HEK293T (cell line): Measurements from ENCODE around the gene ASXL1.
"Not testable (repeated sequence)": the region's sequence is repeated elsewhere in the genome, so short reads cannot be mapped to it uniquely, and the experiment has no call there.

Experiments used
- ELF4 ChIP-seq: fragments of 450-650 bp; IDR thresholded peaks from 2 replicates; pipeline ENCODE4 v1.6.1; 2017; ENCODE audit warnings: antibody characterized with exemption
- FOXA1 ChIP-seq: fragments of 450-650 bp; IDR thresholded peaks from 2 replicates; pipeline ENCODE4 v1.6.1; 2016; ENCODE audit warnings: mild to moderate bottlenecking
- FOXK2 ChIP-seq: fragments of 450-650 bp; IDR thresholded peaks from 2 replicates; pipeline ENCODE4 v1.6.1; 2016; ENCODE audit warnings: mild to moderate bottlenecking
- FOXM1 ChIP-seq: fragments of 450-650 bp; IDR thresholded peaks from 2 replicates; pipeline ENCODE4 v1.6.1; 2017; ENCODE audit warnings: mild to moderate bottlenecking, borderline replicate concordance
- HDGF ChIP-seq: fragments of 450-650 bp; IDR thresholded peaks from 2 replicates; pipeline ENCODE4 v1.6.1; 2017; ENCODE audit warnings: antibody characterized with exemption, borderline replicate concordance
- NFRKB ChIP-seq: fragments of 450-650 bp; IDR thresholded peaks from 2 replicates; pipeline ENCODE4 v1.6.1; 2016; ENCODE audit warnings: mild to moderate bottlenecking, moderate library complexity
- SP1 ChIP-seq: fragments of 450-650 bp; IDR thresholded peaks from 2 replicates; pipeline ENCODE4 v1.6.1; 2017
- TF ChIP-seq, protein P1 (sequence below): fragments of 450-650 bp; IDR thresholded peaks from 2 replicates; pipeline ENCODE4 v1.6.1; 2016

DNA sequence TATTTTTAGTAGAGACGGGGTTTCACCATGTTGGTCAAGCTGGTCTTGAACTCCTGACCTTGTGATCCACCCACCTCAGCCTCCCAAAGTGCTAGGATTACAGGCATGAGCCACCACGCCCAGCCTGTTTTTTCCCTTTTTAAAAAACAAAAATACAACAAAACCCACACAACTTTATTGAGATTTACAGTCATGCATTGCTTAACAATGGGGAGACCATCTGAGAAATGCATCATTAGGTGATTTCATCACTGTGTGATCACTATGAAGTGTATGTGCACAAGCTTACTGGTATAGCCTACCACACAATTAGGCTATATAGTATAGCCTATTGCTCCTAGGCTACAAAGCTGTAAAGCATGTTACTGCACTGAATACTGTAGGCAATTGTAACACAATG, 17.1 kb upstream of the ASXL1 start:
- not testable (repeated sequence) for TF ChIP-seq FOXK2, ELF4, SP1, FOXM1, HDGF, NFRKB, FOXA1
- TF ChIP-seq, protein P1, sequence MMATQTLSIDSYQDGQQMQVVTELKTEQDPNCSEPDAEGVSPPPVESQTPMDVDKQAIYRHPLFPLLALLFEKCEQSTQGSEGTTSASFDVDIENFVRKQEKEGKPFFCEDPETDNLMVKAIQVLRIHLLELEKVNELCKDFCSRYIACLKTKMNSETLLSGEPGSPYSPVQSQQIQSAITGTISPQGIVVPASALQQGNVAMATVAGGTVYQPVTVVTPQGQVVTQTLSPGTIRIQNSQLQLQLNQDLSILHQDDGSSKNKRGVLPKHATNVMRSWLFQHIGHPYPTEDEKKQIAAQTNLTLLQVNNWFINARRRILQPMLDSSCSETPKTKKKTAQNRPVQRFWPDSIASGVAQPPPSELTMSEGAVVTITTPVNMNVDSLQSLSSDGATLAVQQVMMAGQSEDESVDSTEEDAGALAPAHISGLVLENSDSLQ, result not testable (repeated sequence)
